Activated naive CD4-positive, alpha-beta T cell treated with anti-CD3 and anti-CD28 coated beads for 36 hours (primary cell): ENCODE results near the gene PCIF1. TPM values are rescaled to one million over a fixed set of nuclear protein-coding genes. Genes with fewer than 3 reads are reported as not detected.
A peak's percentile ranks its signal among the peaks of the same experiment; 100 is the strongest.
"Not testable (repeated sequence)": the region's sequence is repeated elsewhere in the genome, so short reads cannot be mapped to it uniquely, and the experiment has no call there.

Source experiments
- CTCF ChIA-PET: fragments of 350-600 bp; sonication (Branson Sonifier 250); formaldehyde crosslinking; loops from one replicate; lab custom pipeline; 2021; ENCODE audit warnings: antibody characterized with exemption; lab: Charles Lee
- DNase-seq: peaks from one replicate; pipeline ENCODE4 v3.0.0-alpha.2; 2020
- H3K27ac Mint-ChIP-seq: one replicate; pipeline ENCODE4 v1.8.0; 2021; ENCODE audit warnings: mild to moderate bottlenecking, mixed read lengths
- H3K27me3 Mint-ChIP-seq: one replicate; pipeline ENCODE4 v1.8.0; 2021; ENCODE audit warnings: low read depth, mixed read lengths
- H3K36me3 Mint-ChIP-seq: one replicate; pipeline ENCODE4 v1.8.0; 2021; ENCODE audit warnings: low read depth, mixed read lengths
- H3K4me1 Mint-ChIP-seq: one replicate; pipeline ENCODE4 v1.8.0; 2021; ENCODE audit warnings: low read depth, mixed read lengths
- H3K4me3 Mint-ChIP-seq: one replicate; pipeline ENCODE4 v1.8.0; 2021; ENCODE audit warnings: mild to moderate bottlenecking, moderate library complexity, mixed read lengths
- H3K9me3 Mint-ChIP-seq: one replicate; pipeline ENCODE4 v1.8.0; 2021; ENCODE audit warnings: mixed read lengths
- intact Hi-C: fragments of 100-400 bp; cut with micrococcal nuclease; formaldehyde crosslinking; loops from one replicate; pipeline ENCODE4 v1.15.1; 2023
- total RNA-seq, 2 experiments: library from RNA; stranded (reverse); gene quantifications; one replicate each; pipeline ENCODE4 v1.2.3, GENCODE V29; 2021

PCIF1 gene
- total RNA-seq, 2 experiments from 2014 or later: 39.2 to 39.5 TPM

DNA sequence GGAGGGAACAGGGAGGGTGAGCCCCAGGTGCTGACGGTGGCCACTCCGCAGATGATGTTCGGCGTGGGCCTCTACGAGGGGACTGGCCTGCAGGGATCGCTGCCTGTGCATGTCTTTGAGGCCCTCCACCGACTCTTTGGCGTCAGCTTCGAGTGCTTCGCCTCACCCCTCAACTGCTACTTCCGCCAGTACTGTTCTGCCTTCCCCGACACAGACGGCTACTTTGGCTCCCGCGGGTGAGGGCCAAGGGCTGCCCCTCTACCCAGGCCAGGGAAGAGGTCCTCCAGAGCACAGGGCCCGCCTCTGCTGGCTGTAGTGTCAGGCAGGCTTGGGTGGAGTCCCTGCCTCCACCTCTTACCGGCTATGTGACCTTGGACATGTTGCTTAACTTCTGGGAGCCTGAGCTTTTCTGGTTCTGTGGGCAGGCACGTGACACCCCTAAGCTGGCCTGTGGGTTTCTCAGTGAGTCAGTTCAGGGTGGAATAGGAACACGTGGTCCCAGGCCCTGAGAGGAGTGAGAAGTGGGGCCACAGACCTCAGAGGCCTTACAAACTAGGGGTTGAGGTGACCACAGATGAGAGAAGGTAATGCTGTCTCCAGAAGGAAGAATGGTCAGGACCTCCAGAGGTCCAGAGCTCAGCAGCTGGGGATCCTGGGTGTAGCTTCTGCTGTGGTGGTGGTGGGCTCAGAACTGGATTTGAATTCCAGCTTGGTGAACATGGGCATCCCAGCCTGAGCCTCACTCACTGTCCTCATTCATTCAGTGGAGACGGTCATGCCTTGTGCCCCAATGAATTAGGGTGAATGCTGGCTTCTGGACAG is 11.9 kb downstream of the PCIF1 start:
- intact Hi-C loops: no loop called here
- H3K36me3 Mint-ChIP-seq: peaks cover 16% of the 10 kb centered on the region
- no peak overlapping the region for H3K27ac Mint-ChIP-seq
- CTCF ChIA-PET: interaction anchor here (2.0 to 4.3 kb wide), 2 partner anchors 9 to 24 kb away, joined by 4 to 19 read pairs; no protein-coding TSS in a partner anchor
- no peaks in the 10 kb centered on the region for H3K9me3 Mint-ChIP-seq
- peaks cover 10% of the 10 kb centered on the region for H3K4me1 Mint-ChIP-seq
- DNase-seq: no peak
- no peaks in the 10 kb centered on the region for H3K27me3 Mint-ChIP-seq
- no peak overlapping the region for H3K4me3 Mint-ChIP-seq

DNA sequence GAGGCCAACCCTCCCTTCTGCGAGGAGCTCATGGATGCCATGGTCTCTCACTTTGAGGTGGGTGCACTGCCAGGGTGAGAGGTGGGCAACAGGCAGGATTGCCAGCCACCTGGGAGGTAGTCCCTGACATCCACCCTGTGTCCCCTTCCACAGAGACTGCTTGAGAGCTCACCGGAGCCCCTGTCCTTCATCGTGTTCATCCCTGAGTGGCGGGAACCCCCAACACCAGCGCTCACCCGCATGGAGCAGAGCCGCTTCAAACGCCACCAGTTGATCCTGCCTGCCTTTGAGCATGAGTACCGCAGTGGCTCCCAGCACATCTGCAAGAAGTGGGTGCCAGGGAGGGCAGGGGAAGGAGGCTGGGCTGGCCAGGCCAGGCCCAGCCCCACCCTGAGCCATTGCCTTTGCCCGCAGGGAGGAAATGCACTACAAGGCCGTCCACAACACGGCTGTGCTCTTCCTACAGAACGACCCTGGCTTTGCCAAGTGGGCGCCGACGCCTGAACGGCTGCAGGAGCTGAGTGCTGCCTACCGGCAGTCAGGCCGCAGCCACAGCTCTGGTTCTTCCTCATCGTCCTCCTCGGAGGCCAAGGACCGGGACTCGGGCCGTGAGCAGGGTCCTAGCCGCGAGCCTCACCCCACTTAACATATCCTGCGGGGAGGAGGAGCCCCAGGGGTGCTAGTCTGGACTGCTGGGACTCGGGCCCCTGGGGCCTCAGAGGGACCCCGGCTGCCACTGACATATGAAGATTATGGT is 12.8 kb downstream of the PCIF1 start:
- Mint-ChIP-seq H3K27me3 (no peaks in the 10 kb centered on the region), H3K9me3 (no peaks in the 10 kb centered on the region), H3K4me1 (peaks cover 10% of the 10 kb centered on the region), H3K4me3 (no peak overlapping the region), H3K36me3 (peaks cover 23% of the 10 kb centered on the region), H3K27ac (no peak overlapping the region)
- intact Hi-C loops: no loop called here
- CTCF ChIA-PET: interaction anchor here (0.6 to 4.3 kb wide), 3 partner anchors 10 to 149 kb away, joined by 3 to 19 read pairs (median 4); no protein-coding TSS in a partner anchor
- DNase-seq: no peak

DNA sequence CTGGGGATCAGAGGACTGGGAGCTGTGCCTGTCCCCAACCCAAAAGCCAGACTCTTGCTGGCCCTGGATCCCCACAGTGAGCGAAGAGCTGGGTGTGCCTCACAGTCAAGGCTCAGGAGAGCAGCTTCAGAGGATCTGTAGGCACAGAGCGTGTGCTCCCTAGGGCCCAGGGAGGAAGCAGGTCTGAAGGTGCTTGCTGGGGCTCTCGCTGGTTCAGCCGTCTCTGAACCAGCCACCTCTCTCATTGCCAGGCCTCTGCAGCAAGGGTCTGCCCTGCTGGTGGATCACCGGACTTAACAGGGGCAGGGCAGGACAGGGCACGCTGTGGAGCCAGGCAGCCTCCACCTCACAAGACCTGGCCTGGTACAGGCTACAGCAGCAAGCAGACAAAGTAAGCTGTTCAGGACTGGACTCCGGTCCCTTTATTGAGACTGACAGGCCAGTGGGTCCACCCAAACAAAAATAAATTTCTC is 13.8 kb downstream of the PCIF1 start:
- CTCF ChIA-PET: interaction anchor here (0.6 to 4.3 kb wide), 2 partner anchors 22 to 148 kb away, joined by 3 to 19 read pairs; no protein-coding TSS in a partner anchor
- H3K27me3 Mint-ChIP-seq: no peaks in the 10 kb centered on the region
- no peak overlapping the region for H3K4me3 Mint-ChIP-seq
- peaks cover 10% of the 10 kb centered on the region for H3K4me1 Mint-ChIP-seq
- no peak overlapping the region for H3K27ac Mint-ChIP-seq
- intact Hi-C loops: no loop called here
- no peaks in the 10 kb centered on the region for H3K9me3 Mint-ChIP-seq
- peaks cover 21% of the 10 kb centered on the region for H3K36me3 Mint-ChIP-seq
- no peak for DNase-seq

DNA sequence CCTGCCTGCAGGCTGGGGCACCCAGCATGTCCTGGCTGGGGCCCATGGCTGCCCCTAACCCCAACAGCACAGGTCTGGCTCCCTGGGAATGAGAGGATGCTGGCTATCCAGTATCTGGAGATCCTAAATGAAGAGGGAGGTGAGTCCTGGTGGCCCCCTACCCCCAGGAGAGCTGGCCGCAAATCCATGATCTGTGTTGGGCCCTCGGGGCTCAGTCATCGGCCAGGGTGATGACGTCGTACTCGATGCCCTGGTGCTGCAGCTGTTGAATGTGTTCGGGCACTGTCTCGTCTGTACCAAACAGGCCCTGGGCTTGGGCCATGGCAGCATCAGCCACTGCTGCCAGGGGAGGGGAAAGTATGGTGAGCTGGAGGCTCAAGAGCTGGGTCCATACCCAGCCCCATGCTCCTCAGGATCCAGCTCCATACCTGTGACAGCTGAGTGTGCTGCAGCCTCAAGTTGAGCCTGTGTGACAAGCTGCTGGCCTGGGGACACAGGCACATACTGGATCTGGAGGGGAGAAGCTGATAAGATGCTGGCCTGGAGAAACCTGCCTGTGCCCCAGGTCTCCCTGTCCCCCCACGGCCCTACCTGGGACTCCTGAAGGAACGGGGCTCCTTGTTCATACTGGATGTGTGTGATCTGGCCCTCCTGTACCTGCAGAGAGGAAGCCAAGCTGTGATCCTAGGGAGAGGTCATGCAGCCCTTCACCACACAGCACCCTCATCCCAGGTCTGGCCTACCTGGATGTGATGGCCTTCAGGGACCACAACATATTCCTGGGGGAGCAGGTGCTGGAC is 14.5 kb downstream of the PCIF1 start:
- Mint-ChIP-seq H3K4me3 (no peak overlapping the region), H3K36me3 (peaks cover 17% of the 10 kb centered on the region), H3K27ac (peak overlapping the region; percentile 71), H3K9me3 (no peaks in the 10 kb centered on the region), H3K4me1 (peaks cover 5% of the 10 kb centered on the region), H3K27me3 (no peaks in the 10 kb centered on the region)
- intact Hi-C loops: no loop called here
- CTCF ChIA-PET: interaction anchor here (0.6 to 4.3 kb wide), 3 partner anchors 21 to 149 kb away, joined by 3 to 19 read pairs (median 3); no protein-coding TSS in a partner anchor
- no peak for DNase-seq

DNA sequence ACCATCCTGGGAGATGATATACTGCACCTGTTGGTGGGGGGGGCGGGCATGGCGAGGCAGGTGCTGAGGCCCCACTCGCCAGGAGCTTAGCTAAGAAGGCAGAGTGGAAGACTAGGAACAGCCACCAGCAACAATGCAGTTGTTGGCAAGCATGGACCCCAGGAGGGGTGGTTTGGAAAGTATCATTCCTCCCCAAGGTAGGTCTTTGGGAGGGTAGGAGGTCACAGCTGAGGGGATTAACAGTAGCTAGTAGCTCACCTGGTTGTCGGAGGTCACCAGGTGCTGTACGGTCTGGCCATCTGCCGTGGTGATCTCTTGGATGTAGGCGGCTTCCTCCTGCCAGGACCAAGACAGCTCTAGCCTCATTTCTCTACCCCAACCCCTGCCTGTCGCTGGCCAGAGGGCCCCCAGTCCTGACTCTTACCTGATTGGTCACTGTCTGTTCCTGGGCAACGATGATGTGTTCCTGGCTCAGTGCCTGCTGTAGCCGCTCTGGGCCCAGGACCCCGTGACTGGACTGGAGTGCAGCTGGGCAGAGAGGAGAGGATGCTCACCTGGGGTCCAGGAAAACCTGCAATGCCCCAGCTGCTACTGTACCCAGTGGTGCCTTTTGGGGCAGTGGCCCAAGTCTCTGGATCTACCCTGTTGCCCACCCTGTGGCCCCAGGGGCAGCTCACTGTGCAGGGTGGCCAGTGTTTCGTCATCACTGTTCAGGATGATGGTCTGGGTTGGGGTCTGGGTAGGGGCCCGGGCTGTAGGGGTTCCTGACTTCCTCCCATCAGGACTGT is 15.3 kb downstream of the PCIF1 start:
- peak overlapping the region; percentile 71 for H3K27ac Mint-ChIP-seq
- H3K4me1 Mint-ChIP-seq: no peaks in the 10 kb centered on the region
- DNase-seq: no peak
- no peaks in the 10 kb centered on the region for H3K27me3 Mint-ChIP-seq
- H3K4me3 Mint-ChIP-seq: no peak overlapping the region
- H3K36me3 Mint-ChIP-seq: peaks cover 17% of the 10 kb centered on the region
- H3K9me3 Mint-ChIP-seq: no peaks in the 10 kb centered on the region
- CTCF ChIA-PET: interaction anchor here (0.6 to 4.3 kb wide), 3 partner anchors 21 to 150 kb away, joined by 3 to 19 read pairs (median 3); no protein-coding TSS in a partner anchor
- intact Hi-C loops: no loop called here

DNA sequence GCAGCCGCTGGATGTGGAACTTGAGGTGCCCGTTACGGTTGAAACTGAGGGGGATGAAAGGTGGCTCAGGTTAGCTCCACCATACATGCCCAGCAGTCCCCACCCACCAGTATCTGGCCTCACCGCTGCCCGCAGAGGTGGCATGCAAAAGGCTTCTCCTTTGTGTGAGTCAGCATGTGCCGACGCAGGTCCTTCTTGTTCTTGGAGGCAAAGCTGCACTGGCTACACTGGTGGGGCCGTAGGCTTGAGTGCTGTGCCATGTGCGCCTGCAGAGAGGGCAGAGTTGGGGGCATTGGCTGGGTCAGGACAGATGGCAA is 15.8 kb downstream of the PCIF1 start:
- no peak for DNase-seq
- H3K4me1 Mint-ChIP-seq: no peaks in the 10 kb centered on the region
- H3K27me3 Mint-ChIP-seq: no peaks in the 10 kb centered on the region
- intact Hi-C loops: no loop called here
- CTCF ChIA-PET: interaction anchor here (4.3 kb wide), 1 partner anchor 20 kb away, joined by 19 read pairs; no protein-coding TSS in a partner anchor
- H3K4me3 Mint-ChIP-seq: no peak overlapping the region
- no peak overlapping the region for H3K27ac Mint-ChIP-seq
- peaks cover 17% of the 10 kb centered on the region for H3K36me3 Mint-ChIP-seq
- H3K9me3 Mint-ChIP-seq: no peaks in the 10 kb centered on the region

DNA sequence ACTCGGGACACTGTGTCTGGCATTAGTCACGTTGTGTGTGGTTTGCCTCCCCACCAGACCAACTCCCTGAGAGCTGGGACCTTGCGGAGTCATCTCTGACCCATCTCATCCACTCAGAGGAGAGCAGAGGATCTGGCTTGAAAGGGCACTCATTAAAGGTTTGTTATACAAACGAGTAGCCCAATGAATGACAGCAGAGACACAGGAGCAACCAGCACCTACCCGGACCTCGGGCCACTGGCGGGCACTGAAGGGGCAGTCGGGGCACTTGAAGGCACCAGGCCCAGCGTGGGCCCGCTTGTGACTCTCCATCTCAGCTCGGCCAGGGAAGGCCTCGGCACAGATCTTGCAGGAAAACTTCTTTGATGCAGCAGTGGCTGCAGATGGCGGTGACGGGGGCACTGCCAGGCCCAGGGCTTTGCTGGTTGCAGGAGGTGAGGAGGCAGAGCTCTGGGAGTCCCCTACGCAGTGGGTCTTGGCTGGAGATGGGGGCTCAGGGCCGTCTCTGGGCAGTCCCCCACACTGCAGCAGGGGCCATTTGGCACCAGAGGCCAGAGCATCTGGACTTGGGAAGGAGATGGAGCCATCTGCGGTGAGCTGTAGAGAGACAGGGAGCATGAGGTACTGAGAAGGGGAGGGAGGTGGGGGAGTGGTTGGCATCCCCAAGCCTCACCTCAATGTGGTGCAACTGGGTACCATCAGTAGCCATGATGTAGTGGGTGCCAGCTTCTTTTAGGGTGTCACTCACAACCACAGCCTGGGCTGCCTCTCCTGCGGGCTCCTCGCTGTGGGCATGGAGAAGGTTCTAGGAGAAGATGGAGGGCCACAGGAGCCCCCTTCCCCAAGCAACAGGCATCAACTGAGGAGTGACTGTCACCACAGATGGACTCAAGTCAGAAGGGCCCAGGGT is 17.7 kb downstream of the PCIF1 start:
- intact Hi-C loops: no loop called here
- CTCF ChIA-PET: interaction anchor here (0.8 to 4.0 kb wide), 2 partner anchors 10 to 17 kb away, joined by 3 to 29 read pairs; no protein-coding TSS in a partner anchor
- no peak for DNase-seq
- Mint-ChIP-seq H3K9me3 (no peaks in the 10 kb centered on the region), H3K36me3 (peaks cover 18% of the 10 kb centered on the region), H3K27me3 (no peaks in the 10 kb centered on the region), H3K4me1 (no peaks in the 10 kb centered on the region), H3K27ac (no peak overlapping the region), H3K4me3 (no peak overlapping the region)

DNA sequence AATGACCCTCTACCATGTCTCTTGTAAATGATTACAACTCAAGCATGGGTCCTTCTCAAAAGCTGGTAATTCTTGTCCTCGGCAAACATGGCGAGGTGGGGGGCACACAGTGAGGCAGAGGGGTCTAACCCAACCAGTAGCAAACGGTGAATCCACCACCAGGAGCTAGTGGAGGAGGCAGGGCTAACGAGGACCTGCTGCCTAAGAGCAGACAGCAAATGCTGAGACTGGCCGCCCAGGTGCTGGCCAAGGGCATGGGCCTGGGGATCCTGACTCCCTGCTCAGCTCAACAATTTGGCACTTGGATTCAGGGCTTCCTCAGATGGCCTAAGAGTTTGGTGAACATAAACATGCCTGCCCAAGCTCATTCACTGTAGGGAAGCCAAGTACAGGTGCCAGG is 18.4 kb downstream of the PCIF1 start:
- H3K4me1 Mint-ChIP-seq: no peaks in the 10 kb centered on the region
- peaks cover 18% of the 10 kb centered on the region for H3K36me3 Mint-ChIP-seq
- no peaks in the 10 kb centered on the region for H3K27me3 Mint-ChIP-seq
- H3K4me3 Mint-ChIP-seq: no peak overlapping the region
- no peak overlapping the region for H3K27ac Mint-ChIP-seq
- intact Hi-C loops: no loop called here
- H3K9me3 Mint-ChIP-seq: no peaks in the 10 kb centered on the region
- CTCF ChIA-PET: interaction anchor here (0.8 to 4.0 kb wide), 3 partner anchors 10 to 19 kb away, joined by 3 to 29 read pairs (median 3); no protein-coding TSS in a partner anchor
- no peak for DNase-seq

DNA sequence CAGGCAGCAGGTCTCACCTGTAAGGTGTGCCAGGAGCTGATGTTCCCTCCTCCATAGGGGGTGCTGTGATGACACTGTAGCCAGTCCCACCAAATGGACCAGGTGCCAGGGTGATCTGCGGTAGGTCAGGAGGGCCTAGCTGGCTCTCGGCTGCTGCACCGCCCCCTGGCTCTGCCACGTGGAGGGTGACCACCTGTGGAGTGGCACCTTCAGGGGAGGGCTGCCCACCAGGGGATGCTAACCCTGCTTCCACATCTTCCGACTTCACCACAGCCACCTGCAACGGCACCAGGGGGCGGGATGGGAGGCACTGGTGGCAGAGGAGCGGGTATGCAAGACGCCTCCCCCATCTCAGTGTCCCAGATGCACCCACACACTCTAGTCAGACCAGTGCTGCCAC is 19.2 kb downstream of the PCIF1 start:
- Mint-ChIP-seq H3K9me3 (no peaks in the 10 kb centered on the region), H3K27ac (no peak overlapping the region), H3K4me1 (no peaks in the 10 kb centered on the region), H3K27me3 (no peaks in the 10 kb centered on the region), H3K36me3 (peaks cover 18% of the 10 kb centered on the region), H3K4me3 (no peak overlapping the region)
- no peak for DNase-seq
- CTCF ChIA-PET: interaction anchor here (0.9 to 4.0 kb wide), 2 partner anchors 15 to 20 kb away, joined by 3 to 29 read pairs; no protein-coding TSS in a partner anchor
- intact Hi-C loops: no loop called here

DNA sequence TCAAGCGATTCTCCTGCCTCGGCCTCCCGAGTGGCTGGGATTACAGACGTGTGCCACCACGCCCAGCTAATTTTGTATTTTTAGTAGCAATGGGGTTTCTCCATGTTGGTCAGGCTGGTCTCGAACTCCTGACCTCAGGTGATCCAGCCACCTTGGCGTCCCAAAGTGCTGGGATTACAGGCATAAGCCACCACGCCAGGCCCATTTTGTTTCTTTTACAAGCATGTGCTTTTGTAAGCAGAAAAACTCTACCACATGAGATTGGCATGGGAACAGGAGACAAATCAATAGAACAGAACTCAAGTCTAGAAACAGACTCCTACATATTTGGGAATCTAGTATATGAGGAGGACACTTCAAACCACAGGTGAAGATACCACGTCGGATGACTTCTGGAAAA is 21.8 kb downstream of the PCIF1 start:
- H3K27me3 Mint-ChIP-seq, DNase-seq, H3K4me3 Mint-ChIP-seq, H3K9me3 Mint-ChIP-seq, CTCF ChIA-PET, H3K27ac Mint-ChIP-seq, H3K4me1 Mint-ChIP-seq, intact Hi-C loops: not testable (repeated sequence)
- H3K36me3 Mint-ChIP-seq: peaks cover 35% of the 10 kb centered on the region
